Hepatocyte (in vitro differentiated cells): ENCODE results near the gene MPHOSPH6. TPM values are rescaled to one million over a fixed set of nuclear protein-coding genes. Genes with fewer than 3 reads are reported as not detected.

Experiments used
- DNase-seq: peaks from one replicate; pipeline ENCODE4 v3.0.0-alpha.2; 2016; ENCODE audit warnings: low spot score
- H2AFZ ChIP-seq: fragments of 200-600 bp; sonication (generic); 2 replicates; pipeline ENCODE4 v1.6.0; 2016; ENCODE audit warnings: antibody characterized with exemption, mild to moderate bottlenecking
- H3K27ac ChIP-seq: fragments of 200-600 bp; sonication (generic); 2 replicates; pipeline ENCODE4 v1.5.1; 2016; ENCODE audit warnings: mild to moderate bottlenecking
- H3K27me3 ChIP-seq: fragments of 200-600 bp; sonication (generic); 2 replicates; pipeline ENCODE4 v1.6.1; 2016
- H3K36me3 ChIP-seq: fragments of 200-600 bp; sonication (generic); replicated peaks from 2 replicates; pipeline ENCODE4 v1.5.1; 2016; ENCODE audit warnings: low read depth; ENCODE audit not compliant: insufficient read depth
- H3K4me1 ChIP-seq: fragments of 200-600 bp; sonication (generic); 2 replicates; pipeline ENCODE4 v1.5.1; 2016; ENCODE audit warnings: mild to moderate bottlenecking, moderate library complexity; ENCODE audit not compliant: insufficient read depth
- H3K4me2 ChIP-seq: fragments of 200-600 bp; sonication (generic); 2 replicates; pipeline ENCODE4 v1.6.0; 2016
- H3K4me3 ChIP-seq: fragments of 200-600 bp; sonication (generic); 2 replicates; pipeline ENCODE4 v1.5.1; 2016; ENCODE audit warnings: mild to moderate bottlenecking
- H3K79me2 ChIP-seq: fragments of 200-600 bp; sonication (generic); 2 replicates; pipeline ENCODE4 v1.6.0; 2017; ENCODE audit warnings: mild to moderate bottlenecking
- H3K9me2 ChIP-seq: fragments of 200-600 bp; sonication (generic); replicated peaks from 2 replicates; pipeline ENCODE4 v1.6.0; 2017; ENCODE audit warnings: mild to moderate bottlenecking; ENCODE audit not compliant: insufficient read depth
- H3K9me3 ChIP-seq: fragments of 200-600 bp; sonication (generic); 2 replicates; pipeline ENCODE4 v1.5.1; 2016; ENCODE audit warnings: low read depth, mild to moderate bottlenecking
- H4K20me1 ChIP-seq: fragments of 200-600 bp; sonication (generic); 2 replicates; pipeline ENCODE4 v1.6.0; 2016; ENCODE audit warnings: mild to moderate bottlenecking; ENCODE audit not compliant: insufficient read depth, poor library complexity, severe bottlenecking
- EZH2 ChIP-seq: fragments of 200-600 bp; sonication (generic); IDR thresholded peaks from 2 replicates; pipeline ENCODE4 v1.6.1; 2016; ENCODE audit warnings: antibody characterized with exemption, mild to moderate bottlenecking, borderline replicate concordance
- EZH2phosphoT487 ChIP-seq: fragments of 200-600 bp; sonication (generic); IDR thresholded peaks from one replicate; pipeline ENCODE4 v1.6.1; 2018; ENCODE audit warnings: antibody characterized with exemption, mild to moderate bottlenecking, low read depth, moderate library complexity; ENCODE audit not compliant: unreplicated experiment, severe bottlenecking
- WGBS: methylation state at CpG from one replicate; pipeline ENCODE4 v1.1.6; 2016; ENCODE audit warnings: low lambda C conversion rate; ENCODE audit errors: missing lambda C conversion rate; 5-methylcytosine and 5-hydroxymethylcytosine counted together
- polyA plus RNA-seq: library from polyadenylated mRNA; unstranded; fragments of >200 nt; fragmentation: Nextera tagmentation; extraction: Ambion mirVana; gene quantifications from 2 replicates; pipeline ENCODE4 v1.2.1, GENCODE V29; 2016
- total RNA-seq: library from RNA; depleted of rRNA; stranded (reverse); fragments of >200 nt; gene quantifications from 2 replicates; pipeline ENCODE4 v1.2.3, GENCODE V29; 2014
- TF ChIP-seq, protein P1 (sequence below): fragments of 200-600 bp; sonication (generic); IDR thresholded peaks from 2 replicates; pipeline ENCODE4 v1.5.1; 2016; ENCODE audit warnings: antibody characterized with exemption, mild to moderate bottlenecking; ENCODE audit not compliant: poor library complexity

MPHOSPH6 gene
- total and polyA plus RNA-seq, 2 experiments from 2014 or later: 38.4 to 47.0 TPM

- no peak for DNase-seq
These were observed 31.3 kb downstream of the MPHOSPH6 start for GRCh38 chr16:82138478-82139285.

DNA sequence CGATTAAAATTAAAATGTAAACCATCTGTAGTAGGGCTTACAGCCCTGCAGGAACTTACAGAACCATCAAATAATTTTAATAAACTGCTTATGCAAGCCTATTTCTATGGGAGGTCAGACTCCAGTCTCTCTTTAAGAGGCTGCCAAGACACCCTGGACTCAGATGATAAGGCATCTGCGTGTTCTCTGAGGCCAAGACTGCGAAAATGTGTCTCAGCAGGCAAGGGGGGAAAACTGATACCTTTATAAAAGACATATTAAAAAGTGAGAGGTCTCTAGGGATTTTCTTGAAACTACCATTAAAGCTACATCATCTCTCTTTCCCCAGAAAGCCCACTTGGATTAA lies 32.2 kb downstream of the MPHOSPH6 start:
- WGBS: 82% methylated on average over 3 of the region's 3 CpGs
- Histone ChIP-seq H3K79me2 (no peaks in the 10 kb centered on the region), H4K20me1 (no peaks in the 10 kb centered on the region), H3K27ac (no peak overlapping the region), H3K9me3 (no peaks in the 10 kb centered on the region), H2AFZ (no peak overlapping the region), H3K9me2 (no peaks in the 10 kb centered on the region), H3K4me2 (no peak overlapping the region), H3K27me3 (no peaks in the 10 kb centered on the region), H3K36me3 (no peaks in the 10 kb centered on the region), H3K4me3 (no peak overlapping the region), H3K4me1 (peaks cover 4% of the 10 kb centered on the region)
- no peak for DNase-seq
- TF ChIP-seq, protein P1, sequence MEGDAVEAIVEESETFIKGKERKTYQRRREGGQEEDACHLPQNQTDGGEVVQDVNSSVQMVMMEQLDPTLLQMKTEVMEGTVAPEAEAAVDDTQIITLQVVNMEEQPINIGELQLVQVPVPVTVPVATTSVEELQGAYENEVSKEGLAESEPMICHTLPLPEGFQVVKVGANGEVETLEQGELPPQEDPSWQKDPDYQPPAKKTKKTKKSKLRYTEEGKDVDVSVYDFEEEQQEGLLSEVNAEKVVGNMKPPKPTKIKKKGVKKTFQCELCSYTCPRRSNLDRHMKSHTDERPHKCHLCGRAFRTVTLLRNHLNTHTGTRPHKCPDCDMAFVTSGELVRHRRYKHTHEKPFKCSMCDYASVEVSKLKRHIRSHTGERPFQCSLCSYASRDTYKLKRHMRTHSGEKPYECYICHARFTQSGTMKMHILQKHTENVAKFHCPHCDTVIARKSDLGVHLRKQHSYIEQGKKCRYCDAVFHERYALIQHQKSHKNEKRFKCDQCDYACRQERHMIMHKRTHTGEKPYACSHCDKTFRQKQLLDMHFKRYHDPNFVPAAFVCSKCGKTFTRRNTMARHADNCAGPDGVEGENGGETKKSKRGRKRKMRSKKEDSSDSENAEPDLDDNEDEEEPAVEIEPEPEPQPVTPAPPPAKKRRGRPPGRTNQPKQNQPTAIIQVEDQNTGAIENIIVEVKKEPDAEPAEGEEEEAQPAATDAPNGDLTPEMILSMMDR: no peak
- TF ChIP-seq EZH2 (no peak), EZH2phosphoT487 (no peak)

More at GRCh38 chr16:82138478-82139285, 31.3 kb downstream of the MPHOSPH6 start:
- 84% methylated on average over 15 of the region's 15 CpGs for WGBS
- no peaks in the 10 kb centered on the region for H3K79me2 ChIP-seq
- peaks cover 4% of the 10 kb centered on the region for H3K4me1 ChIP-seq
- no peaks in the 10 kb centered on the region for H3K9me2 ChIP-seq
- no peak overlapping the region for H2AFZ ChIP-seq
- H3K4me2 ChIP-seq: peak overlapping the region; percentile 57
- no peak for TF ChIP-seq EZH2phosphoT487
- no peaks in the 10 kb centered on the region for H3K27me3 ChIP-seq
- no peaks in the 10 kb centered on the region for H4K20me1 ChIP-seq
- peak overlapping the region; percentile 34 for H3K27ac ChIP-seq
- no peak overlapping the region for H3K4me3 ChIP-seq
- no peaks in the 10 kb centered on the region for H3K9me3 ChIP-seq
- H3K36me3 ChIP-seq: no peaks in the 10 kb centered on the region

DNA sequence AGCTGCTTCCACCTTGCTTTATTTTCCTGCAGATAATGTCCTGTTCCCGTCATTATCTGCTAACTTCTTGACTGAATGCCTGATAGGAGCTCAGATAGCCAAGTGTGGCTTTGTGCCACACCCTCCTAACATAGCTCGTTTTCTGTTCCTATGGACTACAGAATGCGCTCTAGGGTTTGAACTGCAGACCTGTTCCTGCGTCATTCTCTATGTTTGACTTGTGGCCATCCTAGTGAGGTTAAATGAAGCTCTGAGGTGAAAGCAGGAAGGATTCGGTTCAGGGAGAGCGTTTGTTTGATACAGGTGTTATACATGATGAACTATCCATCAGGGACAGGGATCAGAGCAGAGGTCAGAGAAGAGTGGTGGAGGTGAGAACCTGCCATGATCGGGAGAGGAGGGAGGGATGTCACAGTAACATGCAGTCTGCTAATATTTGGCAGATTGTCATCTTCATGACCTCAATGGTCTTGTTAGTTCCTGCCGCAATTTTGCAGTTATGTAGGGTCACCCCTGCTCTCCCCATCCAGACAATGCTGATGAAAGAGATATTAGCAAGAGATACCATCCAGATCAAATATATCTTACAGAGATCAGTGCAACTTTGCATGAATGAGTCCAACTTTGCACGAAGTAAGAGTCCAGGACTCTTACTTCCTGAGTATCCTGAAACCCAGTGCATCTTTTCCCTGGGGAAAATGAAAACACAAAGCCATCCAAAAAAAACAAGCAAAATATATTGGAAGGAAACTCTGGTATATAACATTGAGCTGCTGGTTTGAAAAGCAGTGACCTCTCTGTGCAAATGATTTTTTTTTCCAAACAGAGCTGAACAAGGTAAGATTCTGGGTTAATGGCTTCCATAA lies 32.8 kb downstream of the MPHOSPH6 start:
- TF ChIP-seq, protein P1: no peak
- TF ChIP-seq EZH2: no peak
- no peak for TF ChIP-seq EZH2phosphoT487
- Histone ChIP-seq H2AFZ (no peak overlapping the region), H3K4me2 (no peak overlapping the region), H3K27ac (no peak overlapping the region), H3K27me3 (no peaks in the 10 kb centered on the region), H3K9me3 (no peaks in the 10 kb centered on the region), H3K4me1 (peaks cover 4% of the 10 kb centered on the region), H3K79me2 (no peaks in the 10 kb centered on the region), H3K4me3 (no peak overlapping the region), H3K36me3 (no peaks in the 10 kb centered on the region), H4K20me1 (no peaks in the 10 kb centered on the region), H3K9me2 (no peaks in the 10 kb centered on the region)
- no peak for DNase-seq
- WGBS: 92% methylated on average over 9 of the region's 9 CpGs

GRCh38 chr16:82135844-82136243 lies 34.2 kb downstream of the MPHOSPH6 start:
- no peaks in the 10 kb centered on the region for H3K36me3 ChIP-seq
- H3K27me3 ChIP-seq: no peaks in the 10 kb centered on the region
- peak; percentile 28 for DNase-seq
- H3K79me2 ChIP-seq: no peaks in the 10 kb centered on the region
- no peak overlapping the region for H2AFZ ChIP-seq
- no peaks in the 10 kb centered on the region for H3K9me3 ChIP-seq
- 56% methylated on average over 8 of the region's 8 CpGs for WGBS
- H3K4me1 ChIP-seq: peaks cover 4% of the 10 kb centered on the region
- H3K27ac ChIP-seq: no peak overlapping the region
- no peaks in the 10 kb centered on the region for H3K9me2 ChIP-seq
- no peaks in the 10 kb centered on the region for H4K20me1 ChIP-seq
- TF ChIP-seq, protein P1: no peak
- TF ChIP-seq EZH2phosphoT487 (no peak), EZH2 (no peak)
- H3K4me2 ChIP-seq: no peak overlapping the region
- no peak overlapping the region for H3K4me3 ChIP-seq
